ENCODE measurements around the gene IQUB. TPM values are rescaled to one million over a fixed set of nuclear protein-coding genes. Genes with fewer than 3 reads are reported as not detected.

Gene IQUB
- total and polyA plus RNA-seq, 2 donors (not counting 1 experiment from before 2014, with no cell fraction given): 0.01 to 0.12 TPM

- Histone ChIP-seq H3K36me3 (replicated peaks in 1 of 2; ENCODE audit: control extremely low read depth in 1 of 2, control insufficient read depth in 1 of 2, extremely low read depth in 1 of 2, insufficient read depth in 2 of 2, low read length in 1 of 2) (no peaks in the 10 kb centered on the region), H3K4me3 (ENCODE audit: control extremely low read depth in 1 of 5, extremely low read depth in 1 of 5, insufficient read depth in 1 of 5, low read depth in 2 of 5, low read length in 4 of 5) (no peak overlapping the region), H3K9me3 (ENCODE audit: control extremely low read depth in 1 of 3, control insufficient read depth in 2 of 3, insufficient read depth in 1 of 3, low read length in 2 of 3) (no peaks in the 10 kb centered on the region), H4K20me1 (ENCODE audit: control insufficient read depth, insufficient read depth, low read length, poor library complexity, severe bottlenecking) (no peaks in the 10 kb centered on the region), H2AFZ (ENCODE audit: insufficient read depth, low read depth, low read length, poor library complexity, severe bottlenecking) (no peak overlapping the region), H3K9ac (ENCODE audit: low read length) (no peak overlapping the region), H3K27me3 (replicated peaks in 1 of 4; ENCODE audit: control extremely low read depth in 1 of 4, control insufficient read depth in 3 of 4, insufficient read depth in 4 of 4, low read length in 3 of 4) (no peaks in the 10 kb centered on the region), H3K4me1 (ENCODE audit: control insufficient read depth in 2 of 2, insufficient read depth in 2 of 2, low read length in 2 of 2) (no peaks in the 10 kb centered on the region), H3K79me2 (ENCODE audit: control insufficient read depth, insufficient read depth, low read length) (no peaks in the 10 kb centered on the region), H3K27ac (ENCODE audit: low read length in 2 of 2) (no peak overlapping the region), H3K4me2 (replicated peaks; ENCODE audit: low read depth, low read length, poor library complexity, severe bottlenecking) (no peak overlapping the region)
- Mint-ChIP-seq H3K27me3 (no peaks in the 10 kb centered on the region), H3K9me3 (ENCODE audit: insufficient read depth) (no peaks in the 10 kb centered on the region), H3K27ac (no peak overlapping the region), H3K4me1 (no peaks in the 10 kb centered on the region), H3K4me3 (no peak overlapping the region)
- CTCF ChIA-PET: no interaction called here
- intact Hi-C loops (cut with micrococcal nuclease): no loop called here
- WGBS (ENCODE audit: insufficient coverage): no CpG with 5 or more reads among the region's 3 CpGs
- ATAC-seq (ENCODE audit: low read depth) (no peak), DNase-seq (no peak)
- TF ChIP-seq EZH2 (IDR thresholded peaks at IDR 0.05; ENCODE audit: borderline replicate concordance, insufficient read depth, low read depth, low read length, poor library complexity, severe bottlenecking) (no peak), CTCF (IDR thresholded peaks at IDR 0.05) (no peak)
- POLR2A ChIA-PET: no interaction called here
Observed at GRCh38 chr7:123460616-123461015, 73.8 kb downstream of the IQUB start.

DNA sequence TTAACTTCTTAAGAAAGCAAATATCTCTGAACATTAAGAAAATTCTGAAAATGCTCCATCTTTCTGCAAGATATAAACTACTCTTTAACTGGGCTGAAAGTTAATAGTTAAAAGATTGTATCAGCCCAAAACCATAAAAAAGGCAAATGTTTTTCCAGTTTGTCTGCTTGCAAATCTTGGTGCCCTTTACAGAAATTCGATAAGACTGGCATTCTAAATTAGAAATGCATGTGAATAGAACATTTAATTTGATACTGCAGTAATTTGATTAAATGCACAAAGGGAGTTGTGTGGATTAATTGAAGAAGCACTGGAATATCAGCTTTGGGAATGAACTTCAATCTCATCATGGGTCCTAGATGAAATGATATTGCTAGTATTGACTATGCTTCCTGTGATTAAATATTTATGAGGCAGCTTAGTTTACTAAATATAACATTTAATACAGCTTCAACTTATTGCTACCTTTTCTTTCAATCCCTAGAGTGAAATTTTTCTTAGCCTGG is 78.4 kb downstream of the IQUB start:
- Histone ChIP-seq H3K4me1 (ENCODE audit: control insufficient read depth in 2 of 2, insufficient read depth in 2 of 2, low read length in 2 of 2) (no peaks in the 10 kb centered on the region), H3K36me3 (replicated peaks in 1 of 2; ENCODE audit: control extremely low read depth in 1 of 2, control insufficient read depth in 1 of 2, extremely low read depth in 1 of 2, insufficient read depth in 2 of 2, low read length in 1 of 2) (no peaks in the 10 kb centered on the region), H3K9ac (ENCODE audit: low read length) (no peak overlapping the region), H3K27me3 (replicated peaks in 1 of 4; ENCODE audit: control extremely low read depth in 1 of 4, control insufficient read depth in 3 of 4, insufficient read depth in 4 of 4, low read length in 3 of 4) (no peaks in the 10 kb centered on the region), H2AFZ (ENCODE audit: insufficient read depth, low read depth, low read length, poor library complexity, severe bottlenecking) (no peak overlapping the region), H3K4me3 (ENCODE audit: control extremely low read depth in 1 of 5, extremely low read depth in 1 of 5, insufficient read depth in 1 of 5, low read depth in 2 of 5, low read length in 4 of 5) (no peak overlapping the region), H3K9me3 (ENCODE audit: control extremely low read depth in 1 of 3, control insufficient read depth in 2 of 3, insufficient read depth in 1 of 3, low read length in 2 of 3) (peaks cover 0 to under 1% (median 0%) of the 10 kb centered on the region in 3 donors), H3K79me2 (ENCODE audit: control insufficient read depth, insufficient read depth, low read length) (no peaks in the 10 kb centered on the region), H3K27ac (ENCODE audit: low read length in 2 of 2) (no peak overlapping the region), H3K4me2 (replicated peaks; ENCODE audit: low read depth, low read length, poor library complexity, severe bottlenecking) (no peak overlapping the region), H4K20me1 (ENCODE audit: control insufficient read depth, insufficient read depth, low read length, poor library complexity, severe bottlenecking) (no peaks in the 10 kb centered on the region)
- Mint-ChIP-seq H3K4me1 (no peaks in the 10 kb centered on the region), H3K27me3 (no peaks in the 10 kb centered on the region), H3K9me3 (ENCODE audit: insufficient read depth) (peaks cover 2% of the 10 kb centered on the region), H3K4me3 (no peak overlapping the region), H3K27ac (no peak overlapping the region)
- POLR2A ChIA-PET: no interaction called here
- TF ChIP-seq EZH2 (IDR thresholded peaks at IDR 0.05; ENCODE audit: borderline replicate concordance, insufficient read depth, low read depth, low read length, poor library complexity, severe bottlenecking) (no peak), CTCF (IDR thresholded peaks at IDR 0.05) (no peak)
- no peak for DNase-seq
- CTCF ChIA-PET: no interaction called here
- WGBS (ENCODE audit: insufficient coverage): no CpG with 5 or more reads among the region's 1 CpG
- intact Hi-C loops (cut with micrococcal nuclease): no loop called here
- no peak for ATAC-seq (ENCODE audit: low read depth)

All from B cell (primary cell).